Measurements from ENCODE around the gene TRMT61A.

TRMT61A gene

GRCh38 chr14:103544388-103545218, 15.6 kb downstream of the TRMT61A start:
- in situ Hi-C loops (cut with MboI; ENCODE audit: low sequenced_read_pairs) = loop anchor here (5.0 to 25.0 kb wide), 2 partner anchors 42 to 457 kb away; partner anchors contain the start of genes EXOC3L4 and LBHD2

DNA sequence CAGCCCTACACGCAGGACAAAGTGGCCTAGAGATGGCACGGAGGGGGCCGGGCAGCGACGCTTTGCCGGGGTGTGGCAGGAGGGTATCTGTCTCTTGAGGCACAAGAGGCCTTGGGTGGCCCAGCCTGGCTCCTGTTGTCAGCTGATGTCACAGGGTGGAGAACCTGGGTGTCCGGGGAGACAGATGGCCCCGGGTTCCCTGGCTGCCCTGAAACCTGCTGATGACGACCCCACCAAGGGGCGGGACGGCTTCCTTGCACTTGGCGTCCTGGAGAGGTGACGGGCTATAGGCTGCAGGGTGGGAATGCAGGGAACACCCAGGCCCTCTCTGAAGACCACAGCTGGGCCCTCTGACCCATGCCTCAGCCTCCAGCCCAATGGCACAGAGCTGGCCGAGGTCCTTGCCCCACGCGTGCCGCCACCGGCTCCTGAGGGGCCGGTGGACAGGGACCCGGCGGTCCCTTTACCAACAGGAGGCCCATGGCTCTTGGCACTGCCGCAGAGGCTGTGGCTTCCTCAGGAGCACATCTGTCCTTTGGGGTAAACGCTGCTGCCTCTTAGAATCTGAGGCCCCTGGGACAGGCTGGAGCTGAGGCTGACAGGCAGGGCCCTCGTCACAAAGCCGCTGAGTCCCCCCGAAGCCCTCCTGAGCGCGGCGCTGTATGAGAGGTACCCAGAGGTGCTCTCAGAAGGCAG, 16.4 kb downstream of the TRMT61A start:
- in situ Hi-C loops (cut with MboI; ENCODE audit: low sequenced_read_pairs) = loop anchor here (5.0 to 25.0 kb wide), 2 partner anchors 43 to 458 kb away; partner anchors contain the start of genes EXOC3L4 and LBHD2

GRCh38 chr14:103545915-103546651, 17.1 kb downstream of the TRMT61A start:
- in situ Hi-C loops (cut with MboI; ENCODE audit: low sequenced_read_pairs) = loop anchor here (5.0 to 25.0 kb wide), 2 partner anchors 44 to 459 kb away; partner anchors contain the start of genes EXOC3L4 and LBHD2

DNA sequence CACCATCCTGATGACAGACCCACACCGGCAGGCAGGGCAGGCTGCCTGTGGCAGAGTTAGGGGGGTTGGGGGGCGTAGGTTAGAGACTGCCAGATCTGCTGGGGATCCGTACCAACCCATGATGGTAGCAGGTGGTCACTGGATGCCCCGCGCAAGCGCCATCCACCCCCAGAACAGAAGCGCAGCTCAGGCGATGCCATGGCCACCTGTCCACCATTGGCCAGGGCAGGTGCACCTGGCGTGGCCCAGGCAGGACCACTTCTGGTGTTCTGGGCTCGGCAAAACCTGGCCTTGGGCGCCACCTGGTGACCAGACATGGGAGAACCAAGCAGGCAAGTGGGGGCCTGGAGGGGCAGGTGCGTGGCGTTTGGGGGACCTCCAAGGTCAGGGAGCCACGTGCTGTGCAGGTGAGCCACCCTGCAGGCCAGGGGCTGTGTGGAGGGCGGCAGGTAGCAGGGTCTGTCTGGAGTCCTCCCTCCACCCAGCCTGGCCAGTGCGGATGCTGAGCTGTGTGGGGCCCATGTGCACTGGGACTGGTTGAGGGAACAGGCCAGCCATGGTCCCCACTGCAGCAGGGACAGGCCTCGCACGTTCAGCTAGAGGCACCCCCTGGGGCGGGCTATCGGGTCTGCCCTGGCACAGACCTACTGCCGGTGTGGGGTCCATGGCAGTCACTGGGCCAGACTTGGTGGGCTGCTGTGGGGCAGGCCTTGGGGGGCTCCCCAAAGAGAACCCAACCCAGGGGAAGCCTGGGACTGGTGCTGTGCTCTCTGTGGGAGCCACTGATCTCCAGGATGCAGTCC, 17.9 kb downstream of the TRMT61A start:
- in situ Hi-C loops (cut with MboI; ENCODE audit: low sequenced_read_pairs) = loop anchor here (5.0 to 25.0 kb wide), 2 partner anchors 45 to 460 kb away; partner anchors contain the start of genes EXOC3L4 and LBHD2

DNA sequence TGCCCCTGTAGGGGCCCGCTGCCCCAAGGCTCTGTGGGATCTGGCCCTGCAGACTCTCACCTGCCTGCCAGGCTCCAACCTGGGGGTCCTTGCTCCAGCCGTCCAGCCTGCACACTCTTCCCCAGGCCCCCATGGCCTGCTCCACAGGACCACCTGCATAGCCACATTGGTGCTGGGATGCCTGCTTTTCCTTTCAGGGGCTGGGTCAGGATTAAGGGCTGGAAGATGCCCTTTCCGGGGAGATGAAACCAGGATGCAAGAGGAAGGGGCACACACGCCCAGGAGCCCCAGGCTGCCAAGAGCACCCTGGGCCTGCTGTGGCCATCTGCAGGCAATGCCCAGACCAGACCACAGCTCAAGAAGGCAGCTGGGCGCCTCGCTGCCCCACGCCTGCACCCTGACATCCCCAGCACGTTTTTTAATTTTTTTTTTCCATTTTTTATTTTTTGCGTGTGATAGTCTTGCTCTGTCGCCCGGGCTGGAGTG, 18.5 kb downstream of the TRMT61A start:
- in situ Hi-C loops (cut with MboI; ENCODE audit: low sequenced_read_pairs) = loop anchor here (5.0 to 25.0 kb wide), 2 partner anchors 45 to 460 kb away; partner anchors contain the start of genes EXOC3L4 and LBHD2

DNA sequence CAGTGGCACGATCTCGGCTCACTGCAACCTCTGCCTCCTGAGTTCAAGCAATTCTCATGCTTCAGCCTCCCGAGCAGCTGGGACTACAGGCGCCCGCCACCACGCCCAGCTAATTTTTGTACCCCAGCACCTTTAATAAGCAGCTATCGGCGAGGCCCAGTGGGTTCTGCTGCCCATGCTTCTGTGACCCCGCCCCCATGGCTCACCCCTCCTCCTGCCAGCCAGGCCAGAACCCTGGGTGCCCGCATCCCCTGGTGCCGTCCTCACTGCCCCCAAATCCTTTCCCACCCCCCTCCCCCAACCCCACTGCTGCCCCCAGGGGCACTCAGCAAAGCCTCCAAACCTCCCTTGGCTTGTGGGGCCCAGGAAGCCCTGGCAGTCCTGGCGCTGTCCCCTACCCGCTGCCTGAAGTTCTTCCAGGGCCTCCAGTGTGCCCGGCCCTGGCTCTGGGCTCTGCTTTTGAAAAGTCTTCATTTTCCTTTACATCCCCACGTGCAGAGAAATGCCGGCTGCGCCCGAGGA, 19.0 kb downstream of the TRMT61A start:
- in situ Hi-C loops (cut with MboI; ENCODE audit: low sequenced_read_pairs) = loop anchor here (5.0 to 25.0 kb wide), 2 partner anchors 46 to 461 kb away; partner anchors contain the start of genes EXOC3L4 and LBHD2

- in situ Hi-C loops (cut with MboI; ENCODE audit: low sequenced_read_pairs) = loop anchor here (5.0 to 25.0 kb wide), 2 partner anchors 46 to 461 kb away; partner anchors contain the start of genes EXOC3L4 and LBHD2
Observed at GRCh38 chr14:103548463-103549351, 19.7 kb downstream of the TRMT61A start.

DNA sequence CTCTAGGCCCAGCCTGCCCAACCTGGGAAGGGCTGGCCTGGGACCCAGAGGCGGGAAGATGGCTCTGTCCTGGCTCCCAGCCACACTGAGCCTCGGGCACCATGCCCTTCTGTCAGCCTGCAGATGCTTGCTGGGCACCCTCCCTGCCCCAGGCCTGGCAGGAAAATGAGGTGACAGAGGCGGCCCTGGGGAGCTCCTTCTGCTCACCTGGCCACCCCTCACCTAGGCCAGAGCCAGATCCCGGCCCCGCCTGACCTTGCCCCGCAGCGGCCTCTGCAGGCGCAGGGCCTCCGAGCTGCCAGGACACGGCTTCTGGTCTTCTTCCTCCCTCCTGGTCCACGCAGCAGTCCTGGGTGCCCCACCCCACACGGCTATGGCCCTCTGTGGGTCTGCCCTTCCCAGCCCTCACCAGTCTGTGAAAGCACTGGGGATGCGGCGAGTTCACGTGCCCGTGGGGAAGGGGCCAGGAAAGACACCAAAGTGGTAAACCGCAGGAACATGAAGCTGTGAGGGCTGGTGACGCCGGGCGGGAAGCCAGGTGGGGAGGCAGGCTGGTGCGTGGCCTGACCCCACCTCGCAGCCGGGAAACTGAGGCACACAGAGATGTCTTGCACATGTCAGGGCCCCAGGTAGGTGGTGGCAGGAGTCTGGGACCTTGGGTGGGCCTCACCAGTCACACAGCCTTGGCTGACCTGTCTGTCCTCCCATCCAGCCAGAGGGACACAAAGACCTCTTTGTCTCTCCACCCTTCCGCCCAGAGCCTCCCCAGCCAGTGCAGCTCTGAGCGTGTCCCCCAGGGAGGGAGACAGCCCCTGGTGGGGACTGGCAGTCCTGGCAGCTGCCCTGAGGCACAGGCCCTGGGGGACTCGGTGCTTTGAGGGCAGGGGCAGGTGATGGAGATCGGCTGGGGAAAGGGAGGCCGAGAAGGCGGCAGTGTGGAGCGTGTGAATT, 20.6 kb downstream of the TRMT61A start:
- in situ Hi-C loops (cut with MboI; ENCODE audit: low sequenced_read_pairs) = loop anchor here (5.0 to 25.0 kb wide), 2 partner anchors 47 to 462 kb away; partner anchors contain the start of genes EXOC3L4 and LBHD2

GRCh38 chr14:103550451-103551337, 21.7 kb downstream of the TRMT61A start:
- in situ Hi-C loops (cut with MboI; ENCODE audit: low sequenced_read_pairs) = no loop called here

DNA sequence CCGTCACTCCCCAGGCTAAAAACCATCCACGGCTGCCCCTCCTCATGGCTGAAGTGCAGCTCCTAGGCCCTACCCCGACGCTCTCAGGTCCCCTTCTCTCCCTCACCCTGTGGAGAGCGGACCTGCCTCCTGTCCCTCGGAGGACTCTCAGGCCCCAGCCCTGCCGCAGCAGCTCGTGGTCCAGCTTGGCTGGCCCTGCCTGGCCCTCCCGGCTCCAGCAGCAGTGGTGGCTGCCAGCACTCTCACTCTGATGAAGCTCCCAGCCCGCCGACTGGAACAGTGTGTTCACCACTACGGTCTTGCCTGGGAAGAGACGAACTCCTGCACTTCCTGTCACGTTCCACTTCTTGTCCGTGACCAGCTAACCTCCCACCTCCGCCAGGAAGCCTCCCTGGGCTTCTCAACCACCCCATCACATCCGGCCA, 22.4 kb downstream of the TRMT61A start:
- in situ Hi-C loops (cut with MboI; ENCODE audit: low sequenced_read_pairs) = no loop called here

DNA sequence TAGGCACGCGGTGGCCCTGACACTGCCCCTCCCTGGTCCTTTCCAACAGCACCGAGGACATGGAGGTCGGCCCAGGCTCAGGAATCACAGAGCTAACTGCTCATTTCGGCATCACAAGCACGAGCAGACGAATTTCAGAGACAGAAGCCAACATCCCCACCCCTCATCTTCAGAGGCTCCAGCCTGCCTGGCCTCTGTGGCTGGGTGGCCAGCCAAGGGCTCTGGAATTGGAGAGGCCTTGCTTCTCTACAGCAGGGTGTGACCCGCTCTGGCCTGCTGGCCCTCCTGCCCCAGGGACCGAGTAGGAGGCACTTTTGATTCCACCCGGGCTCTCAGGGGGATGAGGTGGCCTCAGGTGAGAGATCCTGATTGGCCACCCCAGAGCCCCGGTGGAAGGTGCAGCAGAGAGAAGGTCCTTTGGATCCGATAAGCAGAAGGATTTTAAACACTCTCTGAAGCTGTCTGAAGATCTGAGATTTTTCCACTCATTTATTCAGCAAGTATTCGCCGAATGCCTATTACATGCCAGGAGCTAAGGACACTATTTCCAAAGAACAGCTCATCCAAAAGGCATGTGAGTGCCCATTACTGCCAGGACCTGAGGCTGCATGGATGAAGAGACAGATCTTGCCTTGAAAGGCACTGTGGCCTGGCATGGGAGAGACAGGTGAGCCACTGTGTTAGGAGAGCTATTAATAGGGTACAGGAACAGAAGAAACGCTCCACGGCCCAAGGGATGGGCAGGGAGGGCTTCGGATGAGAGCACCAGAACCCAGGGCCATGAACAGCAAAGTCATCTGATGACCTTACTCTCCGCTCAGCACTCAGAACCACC, 23.2 kb downstream of the TRMT61A start:
- in situ Hi-C loops (cut with MboI; ENCODE audit: low sequenced_read_pairs) = no loop called here

- in situ Hi-C loops (cut with MboI; ENCODE audit: low sequenced_read_pairs) = no loop called here
Observed at GRCh38 chr14:103552846-103553210, 23.8 kb downstream of the TRMT61A start.

GRCh38 chr14:103555559-103556337, 26.8 kb downstream of the TRMT61A start:
- in situ Hi-C loops (cut with MboI; ENCODE audit: low sequenced_read_pairs) = no loop called here

GRCh38 chr14:103556946-103557758, 28.2 kb downstream of the TRMT61A start:
- in situ Hi-C loops (cut with MboI; ENCODE audit: low sequenced_read_pairs) = no loop called here

Data from HL-60/S4 (cell line).